Measurements from ENCODE around the gene HS6ST1. TPM values are rescaled to one million over a fixed set of nuclear protein-coding genes. Genes with fewer than 3 reads are reported as not detected.

Gene HS6ST1
- polyA plus RNA-seq, 1 experiment = 22.4 TPM

DNA sequence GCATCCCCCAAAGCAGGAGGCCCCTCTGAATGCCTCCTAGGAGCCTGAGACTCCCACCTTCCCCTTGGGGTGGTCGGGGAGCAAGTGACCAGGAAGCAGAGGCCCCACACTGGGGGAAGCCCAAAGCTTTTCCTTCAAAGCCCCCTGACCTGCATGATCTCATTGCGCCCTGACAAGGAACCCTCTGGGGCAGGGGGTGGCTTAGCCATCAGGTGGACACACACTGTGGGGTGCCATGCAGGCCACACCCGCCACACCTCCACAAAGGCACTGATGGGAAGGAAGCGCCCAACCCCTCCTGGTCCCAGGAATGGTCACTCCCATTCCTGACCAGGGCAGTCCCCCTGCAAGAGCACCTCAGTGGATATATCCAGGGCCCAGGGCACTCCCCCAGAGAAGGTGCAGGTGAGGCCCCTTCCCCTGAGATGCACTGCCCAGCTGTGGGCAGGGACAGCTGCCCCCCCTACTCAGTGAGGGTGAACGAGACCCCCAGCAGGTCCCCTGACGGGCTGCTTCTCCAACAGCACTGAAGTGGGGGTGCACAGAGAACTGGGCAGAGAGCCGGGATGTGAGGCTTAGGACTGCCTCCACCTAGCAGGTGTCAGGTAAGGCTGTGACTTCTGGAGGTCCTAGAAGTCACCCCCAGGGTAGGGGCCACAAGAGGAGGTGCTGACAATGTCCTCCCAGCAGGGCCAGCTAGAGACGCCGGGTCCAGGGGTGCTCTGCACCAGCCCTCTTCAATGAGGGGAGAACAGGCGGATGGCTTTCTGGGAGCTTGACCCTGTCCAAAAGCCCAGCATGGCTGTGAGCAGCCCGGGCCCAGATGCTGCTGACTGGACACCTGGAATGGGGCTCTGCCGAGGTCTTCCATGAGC lies 31.5 kb downstream of the HS6ST1 start:
- Histone ChIP-seq H3K27me3 (ENCODE audit: control insufficient read depth, insufficient read depth, low read length) (no peaks in the 10 kb centered on the region), H3K4me3 (ENCODE audit: low read depth, low read length) (no peak overlapping the region), H3K27ac (ENCODE audit: low read depth, low read length) (no peak overlapping the region), H3K9me3 (ENCODE audit: control insufficient read depth, insufficient read depth, low read length) (peaks cover 12% of the 10 kb centered on the region)
- no peak for DNase-seq (ENCODE audit: low read depth, low spot score)
- POLR2A ChIA-PET = no interaction called here
- CTCF ChIA-PET = no interaction called here
- TF ChIP-seq, protein P1, sequence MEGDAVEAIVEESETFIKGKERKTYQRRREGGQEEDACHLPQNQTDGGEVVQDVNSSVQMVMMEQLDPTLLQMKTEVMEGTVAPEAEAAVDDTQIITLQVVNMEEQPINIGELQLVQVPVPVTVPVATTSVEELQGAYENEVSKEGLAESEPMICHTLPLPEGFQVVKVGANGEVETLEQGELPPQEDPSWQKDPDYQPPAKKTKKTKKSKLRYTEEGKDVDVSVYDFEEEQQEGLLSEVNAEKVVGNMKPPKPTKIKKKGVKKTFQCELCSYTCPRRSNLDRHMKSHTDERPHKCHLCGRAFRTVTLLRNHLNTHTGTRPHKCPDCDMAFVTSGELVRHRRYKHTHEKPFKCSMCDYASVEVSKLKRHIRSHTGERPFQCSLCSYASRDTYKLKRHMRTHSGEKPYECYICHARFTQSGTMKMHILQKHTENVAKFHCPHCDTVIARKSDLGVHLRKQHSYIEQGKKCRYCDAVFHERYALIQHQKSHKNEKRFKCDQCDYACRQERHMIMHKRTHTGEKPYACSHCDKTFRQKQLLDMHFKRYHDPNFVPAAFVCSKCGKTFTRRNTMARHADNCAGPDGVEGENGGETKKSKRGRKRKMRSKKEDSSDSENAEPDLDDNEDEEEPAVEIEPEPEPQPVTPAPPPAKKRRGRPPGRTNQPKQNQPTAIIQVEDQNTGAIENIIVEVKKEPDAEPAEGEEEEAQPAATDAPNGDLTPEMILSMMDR (IDR thresholded peaks at IDR 0.05; ENCODE audit: low read depth, low read length) = no peak

DNA sequence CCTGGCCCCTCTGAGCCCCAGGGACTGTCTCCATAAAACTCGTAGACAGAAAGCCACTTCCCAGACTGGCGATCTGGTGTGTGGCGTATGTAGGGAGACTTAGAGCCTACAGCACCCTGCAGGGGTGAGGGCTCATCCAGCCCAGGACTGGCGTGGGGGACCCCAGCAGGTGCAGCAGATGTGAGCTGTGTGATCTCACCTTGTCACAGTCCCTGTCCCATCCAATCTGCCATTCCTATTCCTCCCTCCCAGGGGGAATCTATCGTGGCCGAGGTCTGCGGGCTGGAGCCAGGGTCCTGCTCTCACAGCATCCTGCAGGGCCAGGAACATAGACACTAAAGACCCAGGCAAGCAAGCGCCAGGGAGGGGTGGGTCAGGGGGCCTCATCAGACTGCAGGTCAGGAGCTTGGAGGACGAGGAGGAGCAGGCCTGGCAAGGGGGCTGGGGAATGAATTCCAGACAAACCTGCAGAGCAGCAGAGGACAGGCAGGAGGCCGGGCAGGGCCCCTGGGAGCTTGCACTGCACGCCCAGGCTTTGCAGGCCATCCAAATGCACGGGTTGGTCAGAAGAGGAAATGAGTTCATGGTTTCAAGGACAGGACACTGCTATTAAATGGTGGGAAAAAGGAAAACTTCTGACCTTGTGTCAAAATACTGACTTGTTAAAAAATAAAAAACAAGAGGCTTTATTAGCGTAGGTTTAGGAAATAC lies 32.5 kb downstream of the HS6ST1 start:
- Histone ChIP-seq H3K9me3 (ENCODE audit: control insufficient read depth, insufficient read depth, low read length) (peaks cover 3% of the 10 kb centered on the region), H3K27me3 (ENCODE audit: control insufficient read depth, insufficient read depth, low read length) (no peaks in the 10 kb centered on the region), H3K4me3 (ENCODE audit: low read depth, low read length) (no peak overlapping the region), H3K27ac (ENCODE audit: low read depth, low read length) (no peak overlapping the region)
- DNase-seq (ENCODE audit: low read depth, low spot score) = no peak
- POLR2A ChIA-PET = no interaction called here
- CTCF ChIA-PET = no interaction called here
- TF ChIP-seq, protein P1 (IDR thresholded peaks at IDR 0.05; ENCODE audit: low read depth, low read length) = no peak

DNA sequence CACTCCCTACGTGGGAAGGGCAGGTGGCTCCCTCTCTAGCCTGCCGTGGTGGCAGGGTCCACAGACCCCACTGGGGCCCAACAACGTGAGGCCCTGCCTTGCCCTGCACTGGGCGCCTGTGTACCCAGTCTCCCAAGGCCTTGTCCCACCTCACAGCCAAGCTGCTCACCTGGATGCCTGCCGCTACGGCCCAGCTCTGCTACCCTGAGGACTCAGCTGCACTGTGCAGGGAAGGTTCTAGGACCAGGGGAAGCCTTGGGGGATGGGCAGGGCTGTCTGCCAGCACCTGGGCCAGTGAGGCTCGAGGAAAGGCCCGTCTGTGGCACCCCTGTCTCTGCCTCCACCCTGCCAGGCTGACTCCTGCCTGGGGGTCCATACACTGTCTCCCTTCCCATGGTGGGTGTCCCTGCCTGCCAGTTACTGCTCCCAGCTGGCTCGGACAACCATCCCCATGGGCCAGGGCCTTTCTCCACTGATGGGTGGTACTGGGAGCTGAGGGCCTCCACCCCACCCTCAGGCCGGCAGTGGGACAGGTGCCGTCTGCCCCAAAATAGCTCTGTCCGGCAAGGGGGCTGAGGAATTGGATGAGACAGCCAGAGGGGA lies 33.2 kb downstream of the HS6ST1 start:
- H3K4me3 ChIP-seq (ENCODE audit: low read depth, low read length) = no peak overlapping the region
- no peaks in the 10 kb centered on the region; the same call in 1 of the 2 replicates for H3K9me3 ChIP-seq (ENCODE audit: control insufficient read depth, insufficient read depth, low read length)
- no peaks in the 10 kb centered on the region for H3K27me3 ChIP-seq (ENCODE audit: control insufficient read depth, insufficient read depth, low read length)
- H3K27ac ChIP-seq (ENCODE audit: low read depth, low read length) = no peak overlapping the region
- TF ChIP-seq, protein P1 (IDR thresholded peaks at IDR 0.05; ENCODE audit: low read depth, low read length) = no peak
- ChIA-PET CTCF (no interaction called here), POLR2A (no interaction called here)
- no peak for DNase-seq (ENCODE audit: low read depth, low spot score)

DNA sequence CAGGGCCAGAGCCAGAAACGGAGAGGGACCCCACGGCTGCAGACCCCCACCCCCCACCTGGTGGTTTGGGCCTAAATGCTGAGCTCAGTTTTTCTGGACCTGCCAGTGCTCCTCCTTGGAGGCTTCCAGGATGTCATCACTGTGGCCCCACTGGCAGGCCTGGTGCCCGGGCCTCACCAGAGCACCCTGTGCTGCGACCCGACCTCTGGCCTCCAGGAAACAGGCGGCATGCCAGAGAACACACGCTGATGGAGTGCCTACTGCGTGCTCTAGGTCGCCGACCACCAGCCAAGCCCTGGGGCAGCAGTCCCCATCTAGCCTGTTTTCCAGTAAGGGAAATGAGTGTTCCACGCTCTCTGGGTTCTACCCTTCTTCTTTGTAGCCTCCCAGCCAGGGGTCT lies 33.8 kb downstream of the HS6ST1 start:
- POLR2A ChIA-PET = no interaction called here
- CTCF ChIA-PET = no interaction called here
- H3K9me3 ChIP-seq (ENCODE audit: control insufficient read depth, insufficient read depth, low read length) = no peaks in the 10 kb centered on the region; the same call in 1 of the 2 replicates
- H3K27me3 ChIP-seq (ENCODE audit: control insufficient read depth, insufficient read depth, low read length) = no peaks in the 10 kb centered on the region
- DNase-seq (ENCODE audit: low read depth, low spot score) = no peak
- no peak overlapping the region for H3K4me3 ChIP-seq (ENCODE audit: low read depth, low read length)
- TF ChIP-seq, protein P1 (IDR thresholded peaks at IDR 0.05; ENCODE audit: low read depth, low read length) = no peak
- H3K27ac ChIP-seq (ENCODE audit: low read depth, low read length) = no peak overlapping the region
